ENCODE data around the gene CTNNA2. TPM values are rescaled to one million over a fixed set of nuclear protein-coding genes. Genes with fewer than 3 reads are reported as not detected.
A peak's percentile ranks its signal among the peaks of the same experiment; 100 is the strongest.

Gene CTNNA2
- total and polyA plus RNA-seq, 9 of the 15 experiments (the other 6 are each of a cell fraction or from before 2014, with no cell fraction given): 0.03 to 0.40 (median 0.15) TPM

DNA sequence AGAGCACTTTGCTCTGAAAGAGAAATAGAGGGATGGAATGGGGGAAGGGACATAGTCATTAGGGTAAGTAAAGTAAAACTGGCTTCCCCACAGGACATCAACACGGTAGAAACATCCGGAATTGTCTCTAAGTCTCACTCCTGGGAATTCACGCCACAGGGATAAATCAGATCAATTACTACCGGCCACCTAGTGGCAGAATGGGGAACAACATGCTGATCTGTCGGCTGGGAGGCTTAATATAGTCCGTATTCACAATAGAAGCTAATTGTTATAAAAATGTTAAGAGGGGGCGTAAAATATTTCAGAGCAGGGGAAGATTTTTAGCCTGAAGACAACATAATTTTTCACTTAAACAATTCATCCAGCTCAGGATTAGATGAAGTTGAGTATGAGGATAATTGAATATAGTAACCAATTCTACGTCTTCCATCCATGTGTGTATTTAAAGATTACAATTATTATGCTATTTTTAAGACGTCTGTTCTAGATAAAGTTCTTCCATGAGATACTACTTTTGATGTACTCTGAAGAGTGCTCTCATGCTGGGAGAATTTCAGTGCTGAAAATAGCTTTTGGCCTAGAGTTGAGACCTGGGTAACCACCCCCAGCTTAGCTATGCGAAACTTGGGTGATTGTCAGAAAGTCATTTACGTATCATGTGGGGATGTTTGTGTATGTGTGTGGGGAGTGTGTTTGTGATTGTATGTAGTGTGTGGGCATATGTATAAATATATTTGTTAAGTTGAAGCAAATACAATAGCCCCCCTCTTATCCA lies 726.0 kb downstream of the CTNNA2 start (continued):
- TF ChIP-seq, protein P1, sequence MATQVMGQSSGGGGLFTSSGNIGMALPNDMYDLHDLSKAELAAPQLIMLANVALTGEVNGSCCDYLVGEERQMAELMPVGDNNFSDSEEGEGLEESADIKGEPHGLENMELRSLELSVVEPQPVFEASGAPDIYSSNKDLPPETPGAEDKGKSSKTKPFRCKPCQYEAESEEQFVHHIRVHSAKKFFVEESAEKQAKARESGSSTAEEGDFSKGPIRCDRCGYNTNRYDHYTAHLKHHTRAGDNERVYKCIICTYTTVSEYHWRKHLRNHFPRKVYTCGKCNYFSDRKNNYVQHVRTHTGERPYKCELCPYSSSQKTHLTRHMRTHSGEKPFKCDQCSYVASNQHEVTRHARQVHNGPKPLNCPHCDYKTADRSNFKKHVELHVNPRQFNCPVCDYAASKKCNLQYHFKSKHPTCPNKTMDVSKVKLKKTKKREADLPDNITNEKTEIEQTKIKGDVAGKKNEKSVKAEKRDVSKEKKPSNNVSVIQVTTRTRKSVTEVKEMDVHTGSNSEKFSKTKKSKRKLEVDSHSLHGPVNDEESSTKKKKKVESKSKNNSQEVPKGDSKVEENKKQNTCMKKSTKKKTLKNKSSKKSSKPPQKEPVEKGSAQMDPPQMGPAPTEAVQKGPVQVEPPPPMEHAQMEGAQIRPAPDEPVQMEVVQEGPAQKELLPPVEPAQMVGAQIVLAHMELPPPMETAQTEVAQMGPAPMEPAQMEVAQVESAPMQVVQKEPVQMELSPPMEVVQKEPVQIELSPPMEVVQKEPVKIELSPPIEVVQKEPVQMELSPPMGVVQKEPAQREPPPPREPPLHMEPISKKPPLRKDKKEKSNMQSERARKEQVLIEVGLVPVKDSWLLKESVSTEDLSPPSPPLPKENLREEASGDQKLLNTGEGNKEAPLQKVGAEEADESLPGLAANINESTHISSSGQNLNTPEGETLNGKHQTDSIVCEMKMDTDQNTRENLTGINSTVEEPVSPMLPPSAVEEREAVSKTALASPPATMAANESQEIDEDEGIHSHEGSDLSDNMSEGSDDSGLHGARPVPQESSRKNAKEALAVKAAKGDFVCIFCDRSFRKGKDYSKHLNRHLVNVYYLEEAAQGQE (IDR thresholded peaks at IDR 0.05; ENCODE audit: borderline replicate concordance): peak; percentile 23; the same call in 1 of the 2 replicates
- TF ChIP-seq, protein P1 (CRISPR knock-in tag; IDR thresholded peaks at IDR 0.05; ENCODE audit: low read depth): no peak
- TF ChIP-seq CHD1 (IDR thresholded peaks at IDR 0.05; ENCODE audit: low read length) (no peak), EZH2 (IDR thresholded peaks at IDR 0.05; ENCODE audit: borderline replicate concordance, low read depth, low read length) (no peak), PTBP1 (IDR thresholded peaks at IDR 0.05; ENCODE audit: low read depth, low read length) (no peak)
- TF ChIP-seq, protein P2, sequence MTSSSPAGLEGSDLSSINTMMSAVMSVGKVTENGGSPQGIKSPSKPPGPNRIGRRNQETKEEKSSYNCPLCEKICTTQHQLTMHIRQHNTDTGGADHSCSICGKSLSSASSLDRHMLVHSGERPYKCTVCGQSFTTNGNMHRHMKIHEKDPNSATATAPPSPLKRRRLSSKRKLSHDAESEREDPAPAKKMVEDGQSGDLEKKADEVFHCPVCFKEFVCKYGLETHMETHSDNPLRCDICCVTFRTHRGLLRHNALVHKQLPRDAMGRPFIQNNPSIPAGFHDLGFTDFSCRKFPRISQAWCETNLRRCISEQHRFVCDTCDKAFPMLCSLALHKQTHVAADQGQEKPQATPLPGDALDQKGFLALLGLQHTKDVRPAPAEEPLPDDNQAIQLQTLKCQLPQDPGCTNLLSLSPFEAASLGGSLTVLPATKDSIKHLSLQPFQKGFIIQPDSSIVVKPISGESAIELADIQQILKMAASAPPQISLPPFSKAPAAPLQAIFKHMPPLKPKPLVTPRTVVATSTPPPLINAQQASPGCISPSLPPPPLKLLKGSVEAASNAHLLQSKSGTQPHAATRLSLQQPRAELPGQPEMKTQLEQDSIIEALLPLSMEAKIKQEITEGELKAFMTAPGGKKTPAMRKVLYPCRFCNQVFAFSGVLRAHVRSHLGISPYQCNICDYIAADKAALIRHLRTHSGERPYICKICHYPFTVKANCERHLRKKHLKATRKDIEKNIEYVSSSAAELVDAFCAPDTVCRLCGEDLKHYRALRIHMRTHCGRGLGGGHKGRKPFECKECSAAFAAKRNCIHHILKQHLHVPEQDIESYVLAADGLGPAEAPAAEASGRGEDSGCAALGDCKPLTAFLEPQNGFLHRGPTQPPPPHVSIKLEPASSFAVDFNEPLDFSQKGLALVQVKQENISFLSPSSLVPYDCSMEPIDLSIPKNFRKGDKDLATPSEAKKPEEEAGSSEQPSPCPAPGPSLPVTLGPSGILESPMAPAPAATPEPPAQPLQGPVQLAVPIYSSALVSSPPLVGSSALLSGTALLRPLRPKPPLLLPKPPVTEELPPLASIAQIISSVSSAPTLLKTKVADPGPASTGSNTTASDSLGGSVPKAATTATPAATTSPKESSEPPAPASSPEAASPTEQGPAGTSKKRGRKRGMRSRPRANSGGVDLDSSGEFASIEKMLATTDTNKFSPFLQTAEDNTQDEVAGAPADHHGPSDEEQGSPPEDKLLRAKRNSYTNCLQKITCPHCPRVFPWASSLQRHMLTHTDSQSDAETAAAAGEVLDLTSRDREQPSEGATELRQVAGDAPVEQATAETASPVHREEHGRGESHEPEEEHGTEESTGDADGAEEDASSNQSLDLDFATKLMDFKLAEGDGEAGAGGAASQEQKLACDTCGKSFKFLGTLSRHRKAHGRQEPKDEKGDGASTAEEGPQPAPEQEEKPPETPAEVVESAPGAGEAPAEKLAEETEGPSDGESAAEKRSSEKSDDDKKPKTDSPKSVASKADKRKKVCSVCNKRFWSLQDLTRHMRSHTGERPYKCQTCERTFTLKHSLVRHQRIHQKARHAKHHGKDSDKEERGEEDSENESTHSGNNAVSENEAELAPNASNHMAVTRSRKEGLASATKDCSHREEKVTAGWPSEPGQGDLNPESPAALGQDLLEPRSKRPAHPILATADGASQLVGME (CRISPR knock-in tag; IDR thresholded peaks at IDR 0.05): no peak
- TF ChIP-seq, protein P3, sequence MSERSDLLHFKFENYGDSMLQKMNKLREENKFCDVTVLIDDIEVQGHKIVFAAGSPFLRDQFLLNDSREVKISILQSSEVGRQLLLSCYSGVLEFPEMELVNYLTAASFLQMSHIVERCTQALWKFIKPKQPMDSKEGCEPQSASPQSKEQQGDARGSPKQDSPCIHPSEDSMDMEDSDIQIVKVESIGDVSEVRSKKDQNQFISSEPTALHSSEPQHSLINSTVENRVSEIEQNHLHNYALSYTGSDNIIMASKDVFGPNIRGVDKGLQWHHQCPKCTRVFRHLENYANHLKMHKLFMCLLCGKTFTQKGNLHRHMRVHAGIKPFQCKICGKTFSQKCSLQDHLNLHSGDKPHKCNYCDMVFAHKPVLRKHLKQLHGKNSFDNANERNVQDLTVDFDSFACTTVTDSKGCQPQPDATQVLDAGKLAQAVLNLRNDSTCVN (CRISPR knock-in tag; IDR thresholded peaks at IDR 0.05): no peak
- TF ChIP-seq, protein P4, sequence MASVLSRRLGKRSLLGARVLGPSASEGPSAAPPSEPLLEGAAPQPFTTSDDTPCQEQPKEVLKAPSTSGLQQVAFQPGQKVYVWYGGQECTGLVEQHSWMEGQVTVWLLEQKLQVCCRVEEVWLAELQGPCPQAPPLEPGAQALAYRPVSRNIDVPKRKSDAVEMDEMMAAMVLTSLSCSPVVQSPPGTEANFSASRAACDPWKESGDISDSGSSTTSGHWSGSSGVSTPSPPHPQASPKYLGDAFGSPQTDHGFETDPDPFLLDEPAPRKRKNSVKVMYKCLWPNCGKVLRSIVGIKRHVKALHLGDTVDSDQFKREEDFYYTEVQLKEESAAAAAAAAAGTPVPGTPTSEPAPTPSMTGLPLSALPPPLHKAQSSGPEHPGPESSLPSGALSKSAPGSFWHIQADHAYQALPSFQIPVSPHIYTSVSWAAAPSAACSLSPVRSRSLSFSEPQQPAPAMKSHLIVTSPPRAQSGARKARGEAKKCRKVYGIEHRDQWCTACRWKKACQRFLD (CRISPR knock-in tag; IDR thresholded peaks at IDR 0.05): no peak

All from K562 (cell line).